Fibroblast of peridontal ligament (primary cell): ENCODE results near the gene PLEKHD1.
A peak's percentile ranks its signal among the peaks of the same experiment; 100 is the strongest.
"Not testable (repeated sequence)": the region's sequence is repeated elsewhere in the genome, so short reads cannot be mapped to it uniquely, and the experiment has no call there.

ENCODE experiments used
- DNase-seq: peaks from one replicate; pipeline ENCODE4 v3.0.0-alpha.2; 2010; ENCODE audit errors: extremely low read depth

The PLEKHD1 gene

DNA sequence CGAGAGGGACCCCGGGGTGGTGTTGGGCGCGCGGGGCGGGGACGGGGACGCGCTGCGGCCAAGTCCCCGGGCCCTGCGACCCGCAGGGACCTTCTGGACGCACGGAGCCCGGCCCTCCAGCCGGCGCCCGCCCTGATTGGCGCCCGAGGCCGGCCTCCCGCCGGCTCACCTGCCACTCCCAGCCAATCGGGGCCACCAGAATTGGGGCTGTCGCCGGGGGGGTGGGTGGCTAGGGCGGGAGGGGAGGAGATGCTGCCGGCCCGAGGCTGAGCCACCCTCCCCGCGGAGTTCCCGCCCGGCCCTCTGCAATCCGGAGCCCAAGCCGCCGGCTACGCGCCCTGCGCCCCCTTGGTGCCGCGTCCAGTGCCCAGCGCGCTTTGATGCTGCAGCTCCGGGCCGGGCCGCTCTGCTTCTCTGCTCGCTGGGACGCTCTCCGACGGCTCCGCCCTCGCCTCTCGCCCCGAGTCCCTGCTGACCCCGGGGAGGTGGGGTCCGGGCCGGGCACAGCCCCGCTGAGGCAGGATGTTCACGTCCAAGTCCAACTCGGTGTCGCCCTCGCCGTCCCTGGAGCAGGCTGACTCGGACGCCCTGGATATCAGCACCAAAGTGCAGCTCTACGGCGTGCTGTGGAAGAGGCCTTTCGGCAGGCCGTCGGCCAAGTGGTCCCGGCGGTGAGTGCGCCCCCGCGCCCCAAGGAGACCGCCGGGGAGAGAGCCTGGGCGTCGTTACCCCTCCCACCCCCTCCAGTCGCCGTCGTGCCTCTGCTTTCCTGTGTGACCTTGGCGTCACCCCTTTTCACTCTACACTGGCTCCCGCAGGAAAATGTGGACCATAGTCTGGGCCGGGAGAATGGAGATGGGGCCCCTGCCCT is at the start of gene PLEKHD1:
PLEKHD1 (plus strand) TSS at position 285 of the 871 bp plus-strand sequence; CDS start at position 523, 238 bp downstream.
- DNase-seq: no peak

DNA sequence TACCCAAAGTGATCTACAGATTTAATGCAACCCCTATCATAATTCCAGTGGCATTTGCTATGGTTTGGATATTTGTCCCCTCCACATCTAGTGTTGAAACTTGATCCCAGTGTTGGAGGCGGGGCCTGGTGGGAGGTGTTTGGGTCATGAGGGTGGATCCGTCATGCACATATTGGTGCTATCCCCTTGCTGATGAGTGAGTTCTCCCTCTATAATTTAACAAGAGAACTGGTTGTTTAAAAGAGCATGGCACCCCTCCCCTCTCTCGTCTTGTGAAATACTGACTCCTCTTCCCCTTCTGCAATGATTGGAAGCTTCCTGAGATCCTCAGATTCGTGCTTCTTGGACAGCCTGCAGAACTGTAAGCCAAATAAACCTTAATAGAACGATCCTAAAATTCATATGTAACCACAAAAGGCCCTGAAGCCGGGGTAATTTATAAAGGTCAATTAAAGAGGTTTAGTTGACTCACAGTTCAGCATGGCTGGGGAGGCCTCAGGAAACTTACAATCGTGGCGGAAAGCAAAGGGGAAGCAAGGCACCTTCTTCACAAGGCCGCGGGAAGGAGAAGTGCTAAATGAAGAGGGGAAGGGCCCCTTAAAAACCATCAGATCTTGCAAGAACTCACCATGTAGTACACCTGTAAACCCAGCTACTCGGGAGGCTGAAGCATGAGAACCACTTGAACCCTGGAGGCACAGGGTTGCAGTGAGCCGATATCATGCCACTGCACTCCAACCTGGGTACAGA is 44.8 kb upstream of the PLEKHD1 start:
- DNase-seq: no peak

GRCh38 chr14:69441948-69442347 is 42.6 kb upstream of the PLEKHD1 start:
- peak; percentile 67 for DNase-seq

GRCh38 chr14:69443296-69443805 is 41.2 kb upstream of the PLEKHD1 start:
- DNase-seq: no peak

GRCh38 chr14:69449216-69449615 is 35.3 kb upstream of the PLEKHD1 start:
- DNase-seq: no peak

- no peak for DNase-seq
Observed at GRCh38 chr14:69451941-69452340, 32.6 kb upstream of the PLEKHD1 start.

DNA sequence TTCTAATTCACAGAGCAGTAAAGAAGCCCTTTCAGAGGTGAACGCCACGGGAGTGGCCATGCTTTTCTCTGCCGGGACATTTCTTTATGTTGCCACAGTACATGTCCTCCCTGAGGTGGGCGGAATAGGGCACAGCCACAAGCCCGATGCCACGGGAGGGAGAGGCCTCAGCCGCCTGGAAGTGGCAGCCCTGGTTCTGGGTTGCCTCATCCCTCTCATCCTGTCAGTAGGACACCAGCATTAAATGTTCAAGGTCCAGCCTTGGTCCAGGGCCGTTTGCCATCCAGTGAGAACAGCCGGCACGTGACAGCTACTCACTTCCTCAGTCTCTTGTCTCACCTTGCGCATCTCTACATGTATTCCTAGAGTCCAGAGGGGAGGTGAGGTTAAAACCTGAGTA is 26.2 kb upstream of the PLEKHD1 start:
- DNase-seq: no peak

GRCh38 chr14:69459122-69459521 is 25.4 kb upstream of the PLEKHD1 start:
- DNase-seq: no peak

GRCh38 chr14:69460093-69460701 is 24.3 kb upstream of the PLEKHD1 start:
- DNase-seq: peak; percentile 95

- DNase-seq: peak; percentile 39
Observed at GRCh38 chr14:69464379-69464778, 20.1 kb upstream of the PLEKHD1 start.

GRCh38 chr14:69464829-69465228 is 19.7 kb upstream of the PLEKHD1 start:
- peak; percentile 80 for DNase-seq

GRCh38 chr14:69468949-69469348 is 15.6 kb upstream of the PLEKHD1 start:
- no peak for DNase-seq

DNA sequence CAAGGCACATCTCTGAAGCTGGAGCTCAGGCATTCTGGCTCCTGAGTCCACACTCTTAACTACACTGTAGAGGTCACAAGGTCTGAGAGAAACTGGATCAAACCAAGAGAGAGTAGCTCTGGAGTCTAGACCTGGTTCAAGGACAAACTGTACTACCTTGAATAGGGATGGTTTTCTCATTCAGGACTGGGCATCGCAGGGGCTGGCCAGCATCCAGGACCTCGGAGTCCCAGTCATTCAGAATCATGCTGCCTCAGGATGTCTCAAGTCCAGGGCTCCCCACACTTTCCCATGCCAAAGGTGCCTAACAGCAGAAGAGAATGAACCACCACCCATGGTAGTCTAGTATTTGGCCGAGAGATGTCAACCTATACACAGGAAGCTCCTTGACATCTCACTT is 13.1 kb upstream of the PLEKHD1 start:
- no peak for DNase-seq

DNA sequence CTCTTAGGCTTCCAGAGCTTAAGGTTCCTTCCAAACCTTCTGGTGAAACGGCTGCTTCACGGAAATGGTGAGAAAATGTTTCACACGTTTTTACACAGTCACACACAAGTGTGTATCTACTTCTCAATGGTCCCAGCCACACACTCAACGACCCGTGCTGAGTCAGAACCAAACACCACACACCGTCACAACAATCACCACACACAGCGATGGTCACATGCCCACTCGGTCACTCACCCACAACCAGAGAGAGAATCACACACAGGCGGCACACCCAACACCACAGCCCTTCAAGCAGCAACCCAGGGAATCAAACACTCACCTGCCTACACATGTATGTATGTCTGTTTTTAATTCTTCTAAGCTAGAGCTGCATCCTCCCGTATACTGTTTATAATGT is 12.6 kb upstream of the PLEKHD1 start:
- DNase-seq: no peak

DNA sequence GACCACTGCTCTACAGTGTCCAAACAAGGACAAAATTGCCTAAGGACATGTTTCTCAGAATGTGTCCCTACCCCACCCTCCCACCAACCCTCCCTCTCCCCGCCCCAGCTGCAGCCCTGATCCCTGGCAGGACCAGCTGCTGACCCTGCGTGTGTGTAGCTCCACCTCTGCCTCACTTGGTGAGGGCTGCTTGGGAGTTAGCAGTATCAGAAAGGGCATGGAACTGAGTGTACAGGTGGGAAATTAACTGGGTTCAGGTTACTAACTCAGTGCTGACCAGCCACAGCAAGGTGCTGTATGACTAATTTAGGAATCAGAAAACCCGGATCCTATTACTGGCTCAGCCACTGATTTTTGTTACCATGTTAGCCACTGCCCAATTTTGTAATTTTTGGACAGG is 11.3 kb upstream of the PLEKHD1 start:
- no peak for DNase-seq

- no peak for DNase-seq
Observed at GRCh38 chr14:69473946-69474345, 10.6 kb upstream of the PLEKHD1 start.

DNA sequence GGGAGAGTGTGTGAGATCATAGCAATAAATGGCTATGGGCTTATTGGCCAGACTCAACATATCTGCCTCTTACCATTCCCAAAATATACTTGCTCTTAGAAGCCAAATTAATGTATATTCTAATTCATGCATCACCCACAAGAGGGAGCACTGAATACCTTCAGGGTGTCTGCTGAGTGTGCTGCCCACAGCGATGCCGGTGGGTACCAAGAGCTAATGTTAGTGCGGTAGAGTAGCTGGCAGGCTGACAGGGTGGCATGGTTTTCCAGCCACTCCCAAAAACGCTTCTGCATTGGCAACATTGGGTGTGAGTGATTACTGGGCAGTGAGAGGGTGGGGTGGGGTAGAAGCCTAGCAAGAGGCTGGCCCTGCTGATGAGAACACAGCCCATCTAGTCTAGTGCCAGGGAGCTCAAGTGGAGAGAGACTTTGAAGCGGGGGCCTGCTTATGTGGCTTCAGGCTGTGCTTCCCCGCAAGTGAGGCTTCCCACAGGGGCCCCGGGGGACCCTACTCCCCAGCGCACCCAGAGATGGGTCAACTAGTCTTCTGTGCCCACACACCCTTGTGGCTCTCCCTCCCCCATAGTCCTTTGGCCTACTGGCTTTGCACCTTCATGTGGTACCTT is 9.2 kb upstream of the PLEKHD1 start:
- no peak for DNase-seq

- DNase-seq: not testable (repeated sequence)
Observed at GRCh38 chr14:69476824-69477450, 7.6 kb upstream of the PLEKHD1 start.

GRCh38 chr14:69478055-69478454 is 6.5 kb upstream of the PLEKHD1 start:
- not testable (repeated sequence) for DNase-seq

DNA sequence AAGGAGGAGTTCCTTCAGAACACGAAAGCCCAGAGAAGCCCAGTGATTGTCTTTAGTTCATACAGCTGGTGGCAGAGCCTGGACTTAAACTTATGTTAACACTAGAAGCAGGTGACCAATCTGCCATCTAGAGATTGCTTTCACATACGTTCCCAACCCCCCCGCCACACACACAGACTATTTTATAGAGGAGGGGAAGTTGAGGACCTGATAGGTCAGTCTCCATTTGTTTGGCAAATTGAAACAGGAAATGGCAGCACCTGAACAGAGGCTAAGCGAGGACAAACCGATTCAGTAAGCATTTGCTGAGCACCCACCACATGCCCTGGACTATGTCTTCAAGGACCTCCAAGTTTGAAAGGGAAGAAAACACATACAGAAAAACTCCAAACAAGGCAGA is 4.8 kb upstream of the PLEKHD1 start:
- DNase-seq: no peak

- no peak for DNase-seq
Observed at GRCh38 chr14:69480136-69480535, 4.4 kb upstream of the PLEKHD1 start.
